GM18520 (cell line): ENCODE measurements around the gene PPP6R2.

Source experiments
- ATAC-seq: cut with Tn5 transposase; IDR thresholded peaks from one replicate; pipeline ENCODE4 v1.9.1; 2021; ENCODE audit not compliant: unreplicated experiment

PPP6R2 gene

DNA sequence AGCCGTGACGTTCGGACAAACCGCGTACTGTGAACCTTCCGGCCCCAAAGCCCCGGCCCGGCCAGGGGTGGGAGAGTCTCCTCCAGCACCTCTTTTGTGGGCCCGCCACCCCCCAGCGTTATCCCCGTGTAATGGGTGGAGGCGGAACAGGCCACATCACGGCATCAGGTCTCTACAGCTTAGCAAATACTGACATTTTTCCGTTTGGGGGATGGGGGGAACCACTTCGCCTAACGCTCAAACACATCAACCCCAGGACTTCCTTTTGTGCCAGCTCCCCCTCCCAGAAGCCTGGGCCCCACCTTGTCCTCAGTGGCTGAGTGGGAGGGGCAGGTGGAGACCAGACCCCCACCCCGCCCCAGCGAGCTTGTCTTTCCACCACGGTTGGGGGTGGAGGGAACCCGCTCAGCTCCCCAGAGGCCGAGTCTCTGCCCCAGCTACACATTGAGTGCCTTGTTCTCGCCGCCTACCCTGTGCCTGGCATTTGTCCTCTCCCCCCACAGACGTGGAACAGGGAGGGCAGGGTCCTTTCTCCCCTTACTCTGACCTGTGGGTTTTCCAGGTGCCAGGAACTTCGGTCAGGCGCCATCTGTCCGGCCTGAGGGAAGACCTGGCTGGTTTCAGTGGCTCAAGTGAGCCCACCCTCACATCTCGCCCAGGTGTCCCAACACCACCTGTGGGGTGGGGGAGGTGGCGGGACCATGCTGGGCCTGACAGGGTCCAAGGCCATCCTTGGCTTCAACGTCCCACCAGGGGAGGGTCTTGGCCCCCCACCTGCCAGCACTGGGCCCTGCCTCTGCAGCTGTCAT lies 102.1 kb downstream of the PPP6R2 start:
- ATAC-seq = no peak

DNA sequence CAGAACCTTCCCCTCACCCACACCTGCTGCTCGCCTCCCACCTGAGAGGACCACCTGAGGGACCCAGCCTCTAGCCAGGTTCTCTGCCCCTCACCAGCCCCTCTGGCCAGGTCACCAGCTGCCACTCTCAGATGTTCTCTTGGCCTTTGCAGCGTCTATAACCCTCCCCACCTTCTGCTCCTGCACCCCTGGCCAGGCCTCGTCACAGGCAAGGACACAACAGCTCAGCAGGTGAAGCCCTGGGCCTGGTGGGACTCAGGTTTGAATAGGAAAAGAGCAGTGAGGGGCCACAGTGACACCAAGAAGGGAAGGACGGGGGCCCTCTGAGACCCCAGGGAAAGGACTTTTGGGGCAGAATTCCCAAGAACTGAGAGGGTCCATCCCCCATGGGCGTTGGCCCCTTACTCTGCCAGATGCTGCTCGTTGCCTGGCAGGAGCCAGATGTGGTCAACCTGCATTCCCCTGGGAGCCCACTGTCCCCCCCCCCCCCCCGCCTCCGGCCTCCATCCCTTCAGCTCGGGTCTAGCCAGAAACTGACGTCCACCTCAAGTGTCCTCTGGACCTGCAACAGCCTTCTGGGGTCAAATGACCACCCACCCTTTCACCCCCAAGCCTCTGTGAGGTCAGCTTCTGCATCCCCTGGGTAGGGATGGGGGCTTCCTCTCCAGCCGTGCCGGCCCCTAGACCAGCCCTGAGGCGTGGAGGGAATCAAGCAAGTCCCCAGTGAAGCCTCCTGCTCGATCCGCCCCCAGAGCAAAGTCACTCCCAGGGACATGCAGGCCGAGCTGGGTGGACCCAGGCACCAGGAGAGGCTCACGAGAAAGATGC lies 103.0 kb downstream of the PPP6R2 start:
- ATAC-seq = no peak

- no peak for ATAC-seq
Observed at GRCh38 chr22:50446708-50447575, 103.8 kb downstream of the PPP6R2 start.

GRCh38 chr22:50447576-50448551 lies 104.7 kb downstream of the PPP6R2 start:
- ATAC-seq = no peak

- ATAC-seq = no peak
Observed at GRCh38 chr22:50452649-50453048, 109.5 kb downstream of the PPP6R2 start.

- no peak for ATAC-seq
Observed at GRCh38 chr22:50454556-50455075, 111.5 kb downstream of the PPP6R2 start.

DNA sequence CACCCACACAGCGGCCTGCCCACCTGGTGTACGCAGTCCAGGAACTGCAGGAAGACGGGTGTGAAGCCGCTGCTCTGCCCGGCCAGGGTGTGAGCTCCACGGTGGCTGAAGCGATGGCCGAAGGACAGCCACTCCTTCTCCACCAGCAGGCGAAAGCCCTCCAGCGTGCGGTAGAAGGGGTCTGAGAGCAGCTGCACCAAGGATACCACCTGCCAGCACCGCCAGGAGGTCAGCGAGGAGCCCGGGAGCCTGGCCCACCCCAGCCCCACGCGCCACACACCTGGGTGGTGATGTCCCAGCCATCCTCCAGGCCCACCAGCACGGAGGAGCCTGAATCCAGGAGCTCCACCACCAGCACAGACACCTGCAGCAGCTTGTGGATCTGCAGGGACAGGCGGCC lies 112.1 kb downstream of the PPP6R2 start:
- ATAC-seq = no peak

DNA sequence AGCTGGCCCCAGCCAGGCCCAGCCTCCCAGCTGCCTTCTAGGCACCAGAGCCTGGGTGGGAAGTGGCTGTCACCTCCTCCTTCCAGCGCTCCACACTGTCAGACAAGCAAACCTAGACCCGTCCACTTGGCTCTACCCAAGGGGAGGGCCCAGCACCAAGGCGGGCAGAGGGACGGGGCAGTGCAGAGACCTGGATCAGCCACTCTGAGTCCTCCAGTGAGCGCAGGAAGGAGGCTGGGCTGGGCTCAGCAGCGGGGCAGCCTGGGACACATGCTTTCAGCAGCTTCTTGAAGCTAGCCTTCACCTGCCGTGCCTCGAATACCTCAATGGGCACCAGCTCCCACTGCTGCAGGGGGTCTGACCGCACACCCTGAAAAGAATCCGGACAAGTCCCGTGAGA lies 112.9 kb downstream of the PPP6R2 start:
- ATAC-seq = no peak

DNA sequence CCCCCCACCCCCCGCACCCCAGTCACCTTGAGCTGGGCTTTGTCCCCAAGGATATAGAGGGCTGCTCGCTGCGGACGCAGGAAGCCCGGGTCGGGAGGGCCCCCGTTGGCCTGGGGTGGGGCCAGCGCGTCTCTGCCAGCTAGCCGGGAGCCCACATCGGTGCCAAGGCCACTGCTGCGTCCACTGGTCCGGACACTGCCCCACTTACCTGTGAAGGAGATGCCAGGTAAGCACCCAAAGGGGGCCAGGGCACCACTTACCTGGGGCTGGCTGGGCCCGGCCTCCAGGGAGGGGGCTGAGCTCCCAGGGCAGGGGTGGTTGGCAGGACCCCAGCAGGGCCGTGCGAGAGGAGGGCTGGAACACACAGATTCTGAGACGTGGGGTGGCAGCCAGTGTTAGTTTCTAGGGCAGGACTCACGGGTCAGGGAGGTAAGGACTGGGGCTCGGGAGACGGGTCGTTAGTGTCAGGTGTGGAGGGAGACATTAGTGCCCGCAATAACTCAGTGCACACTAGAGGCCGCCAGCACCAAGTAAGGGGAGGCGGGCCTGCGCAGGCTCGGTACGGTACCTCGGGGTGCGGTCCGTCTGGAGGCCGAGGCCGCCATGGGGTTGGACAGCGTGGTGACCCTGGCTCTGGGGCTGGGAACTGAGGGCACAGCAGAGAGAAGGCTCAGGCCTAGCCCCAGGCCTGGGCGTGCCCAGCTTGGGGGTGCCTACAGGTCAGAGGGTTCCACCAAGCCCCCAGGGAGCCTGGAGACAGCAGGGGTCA lies 113.5 kb downstream of the PPP6R2 start:
- no peak for ATAC-seq

DNA sequence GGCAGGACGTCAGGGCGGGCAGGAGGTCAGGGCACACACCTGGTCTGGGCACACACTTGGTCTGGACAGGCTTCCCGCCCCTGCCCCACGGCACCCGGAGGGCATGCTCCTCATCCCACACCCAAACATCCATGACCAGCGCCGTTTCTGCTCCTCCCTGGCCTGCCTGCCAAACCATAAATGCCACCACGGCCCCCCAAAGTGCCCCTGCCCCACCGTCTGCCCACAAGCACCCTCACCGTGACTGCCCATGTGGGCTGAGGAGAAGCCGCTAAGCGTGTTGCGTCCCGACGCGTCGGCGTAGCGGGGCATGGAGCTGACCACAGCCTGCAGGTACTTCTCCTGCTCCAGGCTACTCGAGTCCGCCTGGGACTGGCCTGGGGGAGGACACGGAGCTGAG lies 115.9 kb downstream of the PPP6R2 start:
- ATAC-seq = no peak

GRCh38 chr22:50459496-50460140 lies 116.5 kb downstream of the PPP6R2 start:
- no peak for ATAC-seq

DNA sequence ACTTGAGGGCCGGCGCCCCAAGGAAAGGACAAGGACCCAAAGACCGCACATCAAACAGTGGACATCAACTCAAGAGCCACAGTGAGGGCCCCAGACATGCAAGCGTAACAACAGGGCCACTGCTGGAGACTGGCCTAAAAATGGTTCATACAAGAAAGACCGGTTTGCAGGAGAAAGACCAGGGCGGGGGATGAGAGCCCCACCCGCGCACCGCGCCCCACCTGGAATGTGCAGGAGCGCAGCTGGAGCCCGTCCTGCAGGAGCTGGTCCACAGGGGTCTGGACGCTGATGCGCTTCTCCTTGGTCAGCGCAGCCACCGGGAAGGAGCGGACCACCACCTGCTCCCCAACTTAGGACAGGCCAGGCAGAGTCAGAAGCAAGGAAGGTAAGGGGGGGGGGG lies 117.8 kb downstream of the PPP6R2 start:
- no peak for ATAC-seq

DNA sequence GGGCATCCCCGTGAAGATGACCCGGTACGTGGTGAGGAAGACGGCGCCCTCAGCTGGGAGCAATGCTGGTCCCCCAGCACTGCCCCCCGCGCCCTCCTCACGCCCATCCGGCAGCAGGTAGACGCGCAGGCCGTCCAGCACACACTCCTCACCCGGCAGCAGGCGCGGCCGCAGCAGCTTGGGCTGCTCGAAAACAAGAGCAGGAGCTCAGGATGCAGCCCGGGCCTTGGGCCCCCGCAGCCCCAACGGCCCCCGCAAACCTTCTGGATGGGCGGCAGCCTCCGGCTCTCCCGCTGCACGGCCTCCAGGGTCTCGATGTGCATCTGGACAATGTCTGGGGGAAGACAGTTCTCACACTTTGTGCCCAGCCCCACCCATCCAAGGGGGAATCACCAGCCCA lies 118.4 kb downstream of the PPP6R2 start:
- ATAC-seq = no peak

DNA sequence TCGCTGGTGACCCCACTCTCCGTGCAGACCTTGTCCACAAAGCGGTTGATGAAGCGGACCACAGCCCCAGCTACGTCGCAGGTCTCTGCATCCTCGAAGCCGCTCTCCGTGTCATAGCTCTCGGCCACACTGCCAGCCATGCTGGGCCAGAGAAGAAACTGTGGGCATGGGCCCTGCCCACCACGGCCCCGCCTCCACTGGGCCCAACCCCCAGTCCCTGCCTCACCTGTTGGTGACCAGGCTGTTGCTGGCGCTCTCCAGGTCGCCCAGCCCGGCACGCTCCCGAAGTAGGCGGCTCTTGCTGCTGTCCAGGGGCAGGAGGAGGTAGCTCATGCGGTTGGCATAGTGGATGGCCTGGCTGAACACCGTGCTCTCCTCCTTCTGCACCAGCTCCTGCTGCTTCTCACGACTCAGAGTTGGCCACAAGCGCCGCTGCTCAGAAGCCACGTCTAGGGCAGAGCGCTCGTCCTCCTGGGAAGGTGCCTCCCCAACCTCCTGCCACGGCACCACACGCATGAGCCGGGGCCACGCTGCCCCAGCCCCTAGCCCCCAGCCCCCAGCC lies 118.9 kb downstream of the PPP6R2 start:
- no peak for ATAC-seq

- no peak for ATAC-seq
Observed at GRCh38 chr22:50463188-50463900, 120.2 kb downstream of the PPP6R2 start.

GRCh38 chr22:50464451-50464850 lies 121.3 kb downstream of the PPP6R2 start:
- no peak for ATAC-seq

- no peak for ATAC-seq
Observed at GRCh38 chr22:50465066-50465930, 122.2 kb downstream of the PPP6R2 start.
